ENCODE results near the gene PKD1L1.

The PKD1L1 gene

GRCh38 chr7:47852330-47853245 is 95.7 kb downstream of the PKD1L1 start:
- peak; percentile 33 for DNase-seq

GRCh38 chr7:47847207-47847606 is 101.1 kb downstream of the PKD1L1 start:
- no peak for DNase-seq

GRCh38 chr7:47846138-47846836 is 102.0 kb downstream of the PKD1L1 start:
- no peak for DNase-seq

GRCh38 chr7:47844311-47844710 is 104.0 kb downstream of the PKD1L1 start:
- no peak for DNase-seq

GRCh38 chr7:47843291-47843690 is 105.0 kb downstream of the PKD1L1 start:
- DNase-seq = no peak

GRCh38 chr7:47839381-47839780 is 108.9 kb downstream of the PKD1L1 start:
- DNase-seq = no peak

GRCh38 chr7:47837826-47838225 is 110.4 kb downstream of the PKD1L1 start:
- no peak for DNase-seq

- no peak for DNase-seq
Measured at GRCh38 chr7:47836503-47837202, 111.6 kb downstream of the PKD1L1 start.

- DNase-seq = no peak
Measured at GRCh38 chr7:47836080-47836479, 112.2 kb downstream of the PKD1L1 start.

- no peak for DNase-seq
Measured at GRCh38 chr7:47833211-47833610, 115.1 kb downstream of the PKD1L1 start.

GRCh38 chr7:47832105-47832715 is 116.1 kb downstream of the PKD1L1 start:
- DNase-seq = no peak

- DNase-seq = no peak
Measured at GRCh38 chr7:47830015-47830414, 118.3 kb downstream of the PKD1L1 start.

- no peak for DNase-seq
Measured at GRCh38 chr7:47827871-47828270, 120.4 kb downstream of the PKD1L1 start.

GRCh38 chr7:47827351-47827756 is 120.9 kb downstream of the PKD1L1 start:
- DNase-seq = no peak

- DNase-seq = no peak
Measured at GRCh38 chr7:47826754-47827153, 121.5 kb downstream of the PKD1L1 start.

- no peak for DNase-seq
Measured at GRCh38 chr7:47819607-47819920, 128.7 kb downstream of the PKD1L1 start.

GRCh38 chr7:47818796-47819606 is 129.3 kb downstream of the PKD1L1 start:
- DNase-seq = peak; percentile 68

GRCh38 chr7:47817917-47818316 is 130.3 kb downstream of the PKD1L1 start:
- DNase-seq = no peak

GRCh38 chr7:47816647-47817046 is 131.6 kb downstream of the PKD1L1 start:
- DNase-seq = no peak

GRCh38 chr7:47815867-47816266 is 132.4 kb downstream of the PKD1L1 start:
- no peak for DNase-seq

GRCh38 chr7:47814905-47815613 is 133.2 kb downstream of the PKD1L1 start:
- no peak for DNase-seq

Data from NCI-H82 (cell line).